ENCODE measurements around the gene WFIKKN1. TPM values are rescaled to one million over a fixed set of nuclear protein-coding genes. Genes with fewer than 3 reads are reported as not detected.

WFIKKN1 gene
- total RNA-seq, 1 donor from 2014 or later: not detected

DNA sequence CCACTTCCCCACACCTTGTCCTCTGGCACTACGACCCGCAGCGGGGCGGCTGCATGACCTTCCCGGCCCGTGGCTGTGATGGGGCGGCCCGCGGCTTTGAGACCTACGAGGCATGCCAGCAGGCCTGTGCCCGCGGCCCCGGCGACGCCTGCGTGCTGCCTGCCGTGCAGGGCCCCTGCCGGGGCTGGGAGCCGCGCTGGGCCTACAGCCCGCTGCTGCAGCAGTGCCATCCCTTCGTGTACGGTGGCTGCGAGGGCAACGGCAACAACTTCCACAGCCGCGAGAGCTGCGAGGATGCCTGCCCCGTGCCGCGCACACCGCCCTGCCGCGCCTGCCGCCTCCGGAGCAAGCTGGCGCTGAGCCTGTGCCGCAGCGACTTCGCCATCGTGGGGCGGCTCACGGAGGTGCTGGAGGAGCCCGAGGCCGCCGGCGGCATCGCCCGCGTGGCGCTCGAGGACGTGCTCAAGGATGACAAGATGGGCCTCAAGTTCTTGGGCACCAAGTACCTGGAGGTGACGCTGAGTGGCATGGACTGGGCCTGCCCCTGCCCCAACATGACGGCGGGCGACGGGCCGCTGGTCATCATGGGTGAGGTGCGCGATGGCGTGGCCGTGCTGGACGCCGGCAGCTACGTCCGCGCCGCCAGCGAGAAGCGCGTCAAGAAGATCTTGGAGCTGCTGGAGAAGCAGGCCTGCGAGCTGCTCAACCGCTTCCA lies 2.7 kb downstream of the WFIKKN1 start:
- DNase-seq (ENCODE audit: low read depth): no peak
- TF ChIP-seq, protein P1, sequence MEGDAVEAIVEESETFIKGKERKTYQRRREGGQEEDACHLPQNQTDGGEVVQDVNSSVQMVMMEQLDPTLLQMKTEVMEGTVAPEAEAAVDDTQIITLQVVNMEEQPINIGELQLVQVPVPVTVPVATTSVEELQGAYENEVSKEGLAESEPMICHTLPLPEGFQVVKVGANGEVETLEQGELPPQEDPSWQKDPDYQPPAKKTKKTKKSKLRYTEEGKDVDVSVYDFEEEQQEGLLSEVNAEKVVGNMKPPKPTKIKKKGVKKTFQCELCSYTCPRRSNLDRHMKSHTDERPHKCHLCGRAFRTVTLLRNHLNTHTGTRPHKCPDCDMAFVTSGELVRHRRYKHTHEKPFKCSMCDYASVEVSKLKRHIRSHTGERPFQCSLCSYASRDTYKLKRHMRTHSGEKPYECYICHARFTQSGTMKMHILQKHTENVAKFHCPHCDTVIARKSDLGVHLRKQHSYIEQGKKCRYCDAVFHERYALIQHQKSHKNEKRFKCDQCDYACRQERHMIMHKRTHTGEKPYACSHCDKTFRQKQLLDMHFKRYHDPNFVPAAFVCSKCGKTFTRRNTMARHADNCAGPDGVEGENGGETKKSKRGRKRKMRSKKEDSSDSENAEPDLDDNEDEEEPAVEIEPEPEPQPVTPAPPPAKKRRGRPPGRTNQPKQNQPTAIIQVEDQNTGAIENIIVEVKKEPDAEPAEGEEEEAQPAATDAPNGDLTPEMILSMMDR (conservative IDR thresholded peaks at IDR 0.05; ENCODE audit: low read depth, low read length): no peak
- no peak overlapping the region for H3K4me3 ChIP-seq (ENCODE audit: low read depth, low read length)

DNA sequence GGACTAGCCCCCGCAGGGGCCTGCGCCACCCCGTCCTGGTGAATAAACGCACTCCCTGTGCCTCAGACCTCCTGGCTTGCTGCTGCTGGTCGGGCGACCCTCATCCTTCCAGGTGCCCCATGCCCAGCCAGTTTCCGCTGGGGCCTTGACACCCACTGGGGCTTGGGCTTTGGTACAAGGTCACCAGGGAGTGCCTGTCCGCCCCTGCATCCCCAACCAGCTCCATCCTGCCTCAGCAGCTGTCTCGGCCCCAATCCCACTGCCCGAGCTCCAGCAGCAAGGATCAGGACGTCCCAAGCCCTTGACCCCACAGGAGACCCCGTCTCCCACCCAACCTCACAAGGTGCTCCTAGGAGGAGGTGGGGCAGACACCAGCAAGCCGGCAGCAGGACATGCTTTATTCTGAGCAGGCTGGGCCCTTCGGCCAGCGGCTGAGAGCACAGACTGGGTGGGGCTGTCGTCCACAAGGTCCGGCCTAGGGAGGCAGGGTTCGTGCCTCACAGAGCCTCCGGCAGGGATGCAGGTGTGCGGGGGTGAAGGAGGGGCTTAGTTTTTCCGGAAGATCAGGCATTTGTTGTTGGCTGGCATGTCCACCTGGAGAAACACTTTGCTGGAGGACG lies 3.4 kb downstream of the WFIKKN1 start:
- H3K4me3 ChIP-seq (ENCODE audit: low read depth, low read length): no peak overlapping the region

DNA sequence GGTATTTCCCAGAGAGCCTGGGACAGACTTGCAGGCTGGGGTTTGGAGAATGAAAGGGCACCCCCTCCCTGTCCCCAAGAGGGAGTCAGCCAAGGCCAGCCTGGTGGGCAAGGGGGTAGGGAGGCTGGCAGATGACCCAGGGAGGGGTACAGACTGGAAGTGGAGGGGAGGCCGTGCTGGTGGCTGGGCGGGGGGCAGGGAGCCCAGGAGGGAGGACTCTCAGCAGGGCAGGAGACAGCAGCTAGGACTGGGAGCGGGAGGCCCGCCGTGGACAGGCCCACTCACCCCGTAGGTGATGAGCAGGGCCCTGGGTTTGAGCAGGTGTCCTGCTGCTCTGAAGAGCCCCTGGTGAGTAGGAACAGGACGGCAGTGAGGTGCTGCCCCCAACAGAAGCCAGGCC lies 4.2 kb downstream of the WFIKKN1 start:
- TF ChIP-seq, protein P1 (conservative IDR thresholded peaks at IDR 0.05; ENCODE audit: low read depth, low read length): no peak
- H3K4me3 ChIP-seq (ENCODE audit: low read depth, low read length): peak overlapping the region; percentile 81
- DNase-seq (ENCODE audit: low read depth): no peak

More for the DNA sequence above, 3.4 kb downstream of the WFIKKN1 start:
- TF ChIP-seq, protein P1 (conservative IDR thresholded peaks at IDR 0.05; ENCODE audit: low read depth, low read length): no peak
- DNase-seq (ENCODE audit: low read depth): no peak

DNA sequence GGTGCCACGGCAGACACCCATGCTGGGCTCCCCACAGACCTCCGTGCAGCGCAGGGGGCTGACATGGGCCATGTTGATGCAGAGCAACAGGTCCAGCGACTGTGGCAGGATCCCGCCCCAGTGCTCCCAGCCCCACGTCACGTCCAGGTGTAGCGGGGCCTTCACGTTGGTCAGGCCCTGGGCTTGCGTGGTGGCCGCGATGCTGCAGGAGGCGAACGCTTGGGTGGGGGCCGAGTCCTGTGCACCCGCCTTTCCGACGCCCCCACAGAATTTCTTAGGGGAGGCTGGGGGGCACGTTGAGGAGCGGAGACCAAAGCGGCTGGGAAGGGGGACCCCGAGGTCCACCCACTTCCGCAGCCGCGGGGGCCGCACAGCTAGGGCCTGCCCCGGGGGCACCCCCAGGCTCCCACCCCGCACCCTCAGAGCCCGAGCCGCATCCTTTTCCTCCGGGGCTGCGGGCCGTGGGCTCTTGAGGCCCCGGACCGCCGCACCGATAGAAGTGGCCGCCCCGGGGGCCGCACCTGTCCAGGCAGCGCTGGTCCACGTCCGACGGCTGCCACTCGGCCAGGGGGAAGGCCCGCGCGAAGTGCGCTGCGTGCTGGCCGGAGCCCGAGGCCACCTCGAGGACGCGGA lies 4.9 kb downstream of the WFIKKN1 start:
- TF ChIP-seq, protein P1 (conservative IDR thresholded peaks at IDR 0.05; ENCODE audit: low read depth, low read length): no peak
- DNase-seq (ENCODE audit: low read depth): no peak
- peak overlapping the region; percentile 81 for H3K4me3 ChIP-seq (ENCODE audit: low read depth, low read length)

- H3K4me3 ChIP-seq (ENCODE audit: low read depth, low read length): peak within 1 kb of the TSS; percentile 81
- TF ChIP-seq, protein P1 (conservative IDR thresholded peaks at IDR 0.05; ENCODE audit: low read depth, low read length): no peak
- DNase-seq (ENCODE audit: low read depth): no peak
Observed at GRCh38 chr16:636206-637080, 5.7 kb downstream of the WFIKKN1 start, which contains the start of gene METTL26. Gene METTL26, minus strand, starts transcription at chr16:636305. Its CDS starts 15 bp downstream, at chr16:636290.
